Activated T-cell treated with anti-CD3 and anti-CD28 coated beads, Interleukin-2, amount 50 U/mL, for 72 hours (primary cell): ENCODE data around the gene SLC43A1. TPM values are rescaled to one million over a fixed set of nuclear protein-coding genes. Genes with fewer than 3 reads are reported as not detected.
"Not testable (repeated sequence)": the region's sequence is repeated elsewhere in the genome, so short reads cannot be mapped to it uniquely, and the experiment has no call there.

Source experiments
- ATAC-seq, 2 donors: fragments of 150-1000 bp; cut with Tn5 transposase; replicated peaks in 1 of 2; 2 replicates each; pipeline ENCODE4 v1.10.0; 2021; ENCODE audit warnings: moderate library complexity in 2 of 2, mild to moderate bottlenecking in 1 of 2
- DNase-seq, 2 donors: peaks; one replicate each; pipeline ENCODE4 v3.0.0; 2021 to 2022; ENCODE audit warnings: mixed read lengths in 1 of 2
- H3K27ac Mint-ChIP-seq: one replicate; pipeline ENCODE4 v1.8.0; 2022; ENCODE audit warnings: mild to moderate bottlenecking, moderate library complexity, mixed read lengths
- H3K27me3 Mint-ChIP-seq: one replicate; pipeline ENCODE4 v1.8.0; 2022; ENCODE audit warnings: low read depth, mixed read lengths
- H3K36me3 Mint-ChIP-seq, 2 donors: one replicate each; pipeline ENCODE4 v1.8.0; 2022; ENCODE audit warnings: mixed read lengths in 2 of 2, mild to moderate bottlenecking in 1 of 2; ENCODE audit not compliant: insufficient read depth in 2 of 2
- H3K4me1 Mint-ChIP-seq: one replicate; pipeline ENCODE4 v1.8.0; 2022; ENCODE audit warnings: low read depth, mixed read lengths
- H3K4me3 Mint-ChIP-seq, 2 donors: one replicate each; pipeline ENCODE4 v1.8.0; 2022; ENCODE audit warnings: mild to moderate bottlenecking in 2 of 2, mixed read lengths in 2 of 2, moderate library complexity in 2 of 2
- H3K9me3 Mint-ChIP-seq, 2 donors: one replicate each; pipeline ENCODE4 v1.8.0; 2022; ENCODE audit warnings: mixed read lengths in 2 of 2
- total RNA-seq, 2 donors: library from RNA; stranded (reverse); gene quantifications; one replicate each; pipeline ENCODE4 v1.2.3, GENCODE V29; 2022

The SLC43A1 gene
- total RNA-seq, 2 donors from 2014 or later = 43.6 to 53.9 TPM

- ATAC-seq = no peak
- DNase-seq = no peak
Observed at GRCh38 chr11:57543593-57543992, 28.1 kb upstream of the SLC43A1 start.

GRCh38 chr11:57542582-57542981 is 27.1 kb upstream of the SLC43A1 start:
- no peak overlapping the region for H3K27ac Mint-ChIP-seq
- no peaks in the 10 kb centered on the region for H3K27me3 Mint-ChIP-seq
- no peak overlapping the region for H3K4me3 Mint-ChIP-seq
- no peak for DNase-seq
- H3K36me3 Mint-ChIP-seq = peaks cover 0 to 4% of the 10 kb centered on the region in 2 donors
- H3K9me3 Mint-ChIP-seq = no peaks in the 10 kb centered on the region
- peaks cover 7% of the 10 kb centered on the region for H3K4me1 Mint-ChIP-seq
- ATAC-seq = no peak

More at GRCh38 chr11:57543593-57543992, 28.1 kb upstream of the SLC43A1 start:
- Mint-ChIP-seq H3K4me3 (no peak overlapping the region), H3K36me3 (peaks cover under 1 to 4% of the 10 kb centered on the region in 2 donors), H3K4me1 (peaks cover 13% of the 10 kb centered on the region), H3K27me3 (no peaks in the 10 kb centered on the region), H3K9me3 (no peaks in the 10 kb centered on the region), H3K27ac (no peak overlapping the region)

GRCh38 chr11:57541169-57541568 is 25.7 kb upstream of the SLC43A1 start:
- no peaks in the 10 kb centered on the region for H3K27me3 Mint-ChIP-seq
- no peaks in the 10 kb centered on the region for H3K9me3 Mint-ChIP-seq
- H3K4me3 Mint-ChIP-seq = no peak overlapping the region
- H3K36me3 Mint-ChIP-seq = peaks cover 1 to 2% of the 10 kb centered on the region in 2 donors
- no peaks in the 10 kb centered on the region for H3K4me1 Mint-ChIP-seq
- no peak overlapping the region for H3K27ac Mint-ChIP-seq
- ATAC-seq (no peak), DNase-seq (no peak)

GRCh38 chr11:57539342-57539741 is 23.8 kb upstream of the SLC43A1 start:
- no peak for DNase-seq
- ATAC-seq = no peak
- Mint-ChIP-seq H3K27me3 (no peaks in the 10 kb centered on the region), H3K9me3 (no peaks in the 10 kb centered on the region), H3K36me3 (peaks cover 2 to 4% of the 10 kb centered on the region in 2 donors), H3K4me1 (no peaks in the 10 kb centered on the region), H3K4me3 (no peak overlapping the region), H3K27ac (no peak overlapping the region)

GRCh38 chr11:57536947-57537619 is 21.6 kb upstream of the SLC43A1 start, which contains the start of gene SMTNL1:
Gene SMTNL1 (plus strand): TSS chr11:57537595. CDS start chr11:57542643, 5,048 bp downstream.
- H3K4me1 Mint-ChIP-seq = peaks cover under 1% of the 10 kb centered on the region
- H3K36me3 Mint-ChIP-seq = peaks cover 4% of the 10 kb centered on the region in 2 donors
- DNase-seq (no peak), ATAC-seq (no peak)
- no peak within 1 kb of the TSS for H3K4me3 Mint-ChIP-seq
- no peak within 1 kb of the TSS for H3K27ac Mint-ChIP-seq
- no peaks in the 10 kb centered on the region for H3K9me3 Mint-ChIP-seq
- no peaks in the 10 kb centered on the region for H3K27me3 Mint-ChIP-seq

- H3K4me3 Mint-ChIP-seq, H3K27me3 Mint-ChIP-seq, ATAC-seq, H3K9me3 Mint-ChIP-seq, DNase-seq, H3K27ac Mint-ChIP-seq, H3K36me3 Mint-ChIP-seq: not testable (repeated sequence)
- peaks cover 18% of the 10 kb centered on the region for H3K4me1 Mint-ChIP-seq
Observed at GRCh38 chr11:57534449-57534848, 18.9 kb upstream of the SLC43A1 start.

- peak; percentile 97 to 98 for ATAC-seq
- DNase-seq = peak; percentile 92 to 95
- Mint-ChIP-seq H3K4me1 (peaks cover 46% of the 10 kb centered on the region), H3K27ac (peak within 1 kb of the TSS; percentile 98), H3K36me3 (peaks cover 8 to 17% of the 10 kb centered on the region in 2 donors), H3K27me3 (no peaks in the 10 kb centered on the region), H3K4me3 (peak within 1 kb of the TSS; percentile 88 to 98), H3K9me3 (no peaks in the 10 kb centered on the region)
Observed at GRCh38 chr11:57530596-57531507, 15.3 kb upstream of the SLC43A1 start, which contains the start of gene TIMM10. Gene TIMM10 (minus strand): TSS chr11:57530754. CDS start chr11:57530189, 565 bp downstream.

- ATAC-seq (peak in 1 of 2 donors; percentile 1), DNase-seq (peak in 1 of 2 donors; percentile 20)
- no peaks in the 10 kb centered on the region for H3K27me3 Mint-ChIP-seq
- H3K4me3 Mint-ChIP-seq = peak overlapping the region; percentile 88 to 98
- no peaks in the 10 kb centered on the region for H3K9me3 Mint-ChIP-seq
- peaks cover 46% of the 10 kb centered on the region for H3K4me1 Mint-ChIP-seq
- peak overlapping the region; percentile 98 for H3K27ac Mint-ChIP-seq
- H3K36me3 Mint-ChIP-seq = peaks cover 8 to 17% of the 10 kb centered on the region in 2 donors
Observed at GRCh38 chr11:57530215-57530595, 14.7 kb upstream of the SLC43A1 start.

- H3K9me3 Mint-ChIP-seq = peaks cover 0 to 2% of the 10 kb centered on the region in 2 donors
- ATAC-seq (no peak), DNase-seq (no peak)
- H3K27ac Mint-ChIP-seq = peak overlapping the region; percentile 64
- H3K36me3 Mint-ChIP-seq = peaks cover 11 to 21% of the 10 kb centered on the region in 2 donors
- peak overlapping the region; percentile 15 to 40 for H3K4me3 Mint-ChIP-seq
- no peaks in the 10 kb centered on the region for H3K27me3 Mint-ChIP-seq
- H3K4me1 Mint-ChIP-seq = peaks cover 51% of the 10 kb centered on the region
Observed at GRCh38 chr11:57529012-57529411, 13.5 kb upstream of the SLC43A1 start.

GRCh38 chr11:57527056-57527631 is 11.6 kb upstream of the SLC43A1 start:
- peaks cover 9 to 21% of the 10 kb centered on the region in 2 donors for H3K36me3 Mint-ChIP-seq
- H3K9me3 Mint-ChIP-seq = peaks cover 0 to 2% of the 10 kb centered on the region in 2 donors
- peaks cover 51% of the 10 kb centered on the region for H3K4me1 Mint-ChIP-seq
- H3K27me3 Mint-ChIP-seq = no peaks in the 10 kb centered on the region
- H3K27ac Mint-ChIP-seq = peak overlapping the region; percentile 64
- no peak overlapping the region for H3K4me3 Mint-ChIP-seq
- ATAC-seq (no peak), DNase-seq (peak; percentile 74 to 76)

- Mint-ChIP-seq H3K36me3 (peaks cover 3 to 12% of the 10 kb centered on the region in 2 donors), H3K9me3 (peaks cover 0 to 2% of the 10 kb centered on the region in 2 donors), H3K27me3 (no peaks in the 10 kb centered on the region), H3K4me1 (peaks cover 23% of the 10 kb centered on the region), H3K27ac (no peak overlapping the region), H3K4me3 (no peak overlapping the region)
- DNase-seq (no peak), ATAC-seq (no peak)
Observed at GRCh38 chr11:57523419-57523818, 7.9 kb upstream of the SLC43A1 start.

GRCh38 chr11:57521116-57521515 is 5.6 kb upstream of the SLC43A1 start:
- no peak for DNase-seq
- Mint-ChIP-seq H3K9me3 (peaks cover 0 to 2% of the 10 kb centered on the region in 2 donors), H3K4me1 (peaks cover 11% of the 10 kb centered on the region), H3K4me3 (no peak overlapping the region), H3K36me3 (peaks cover 3 to 5% of the 10 kb centered on the region in 2 donors), H3K27ac (no peak overlapping the region), H3K27me3 (no peaks in the 10 kb centered on the region)
- no peak for ATAC-seq

GRCh38 chr11:57516061-57516443 is 550 bp upstream of the SLC43A1 start:
- H3K4me1 Mint-ChIP-seq = peaks cover 33% of the 10 kb centered on the region
- H3K36me3 Mint-ChIP-seq = peaks cover 2 to 6% of the 10 kb centered on the region in 2 donors
- H3K9me3 Mint-ChIP-seq = no peaks in the 10 kb centered on the region
- H3K4me3 Mint-ChIP-seq = peak overlapping the region; percentile 98 to 100
- DNase-seq (no peak), ATAC-seq (no peak)
- peak overlapping the region; percentile 90 for H3K27ac Mint-ChIP-seq
- H3K27me3 Mint-ChIP-seq = no peaks in the 10 kb centered on the region
